Thyroid gland (tissue), 4 donors: ENCODE results near the gene ABHD14A. TPM values are rescaled to one million over a fixed set of nuclear protein-coding genes. Genes with fewer than 3 reads are reported as not detected.
"Not testable (repeated sequence)": the region's sequence is repeated elsewhere in the genome, so short reads cannot be mapped to it uniquely, and the experiment has no call there.

Experiments
- DNase-seq, 2 donors: peaks; one replicate each; pipeline ENCODE4 v3.0.0-alpha.2; 2019
- H3K27ac ChIP-seq, 3 donors: fragments of 200-600 bp; sonication (generic); 1 replicate in 2 of 3; 2 replicates in 1 of 3; pipeline ENCODE4 v1.5.1; 2016 to 2019; ENCODE audit warnings: mild to moderate bottlenecking in 1 of 3, moderate library complexity in 1 of 3
- H3K27me3 ChIP-seq: fragments of 200-600 bp; sonication (generic); one replicate; pipeline ENCODE4 v1.5.1; 2019
- H3K36me3 ChIP-seq, 2 donors: fragments of 200-600 bp; sonication (generic); one replicate each; pipeline ENCODE4 v1.5.1; 2016 to 2019
- H3K4me1 ChIP-seq, 2 donors: fragments of 200-600 bp; sonication (generic); one replicate each; pipeline ENCODE4 v1.5.1; 2017 to 2019
- H3K4me3 ChIP-seq, 3 donors: fragments of 200-600 bp; sonication (generic); replicated peaks in 1 of 3; 1 replicate in 2 of 3; 2 replicates in 1 of 3; pipeline ENCODE4 v1.5.1; 2016; ENCODE audit warnings: mild to moderate bottlenecking in 1 of 3
- H3K9me3 ChIP-seq: fragments of 200-600 bp; sonication (generic); one replicate; pipeline ENCODE4 v1.5.1; 2017
- CTCF ChIP-seq, 6 experiments: fragments of 200-600 bp in 3 of 6; fragments of 450-650 bp in 3 of 6; sonication (generic) in 3 of 6; IDR thresholded peaks; one replicate each; pipeline ENCODE4 v1.5.1; 2016 to 2019; ENCODE audit warnings: antibody characterized with exemption in 6 of 6, mild to moderate bottlenecking in 2 of 6, inconsistent platforms in 1 of 6, moderate library complexity in 1 of 6
- POLR2A ChIP-seq, 2 donors: fragments of 450-650 bp; IDR thresholded peaks; one replicate each; pipeline ENCODE4 v1.6.1; 2017; ENCODE audit warnings: antibody characterized with exemption in 2 of 2, mild to moderate bottlenecking in 2 of 2, moderate library complexity in 1 of 2
- WGBS, 2 donors: methylation state at CpG; one replicate each; pipeline ENCODE4 v1.1.5; 2017; 5-methylcytosine and 5-hydroxymethylcytosine counted together
- intact Hi-C: fragments of 100-400 bp; cut with DNase I; formaldehyde crosslinking; loops from one replicate; pipeline ENCODE4 v1.15.1; 2023
- total RNA-seq, 4 donors: library from RNA; depleted of rRNA; stranded (reverse); fragments of >200 nt; gene quantifications; one replicate each; pipeline ENCODE4 v1.2.3, GENCODE V29; 2016

The ABHD14A gene
- total RNA-seq, result 10 to 100 TPM; 20.0 to 91.9 (median 49.3) TPM

- no peaks in the 10 kb centered on the region for H3K36me3 ChIP-seq
- 1% methylated on average over 17 to 37 of the region's 63 CpGs for WGBS, 2 donors
- peak within 1 kb of the TSS; percentile 6 to 46 (median 35) for H3K4me3 ChIP-seq
- peak within 1 kb of the TSS; percentile 83 to 93 (median 86) for H3K27ac ChIP-seq
- H3K9me3 ChIP-seq, result no peaks in the 10 kb centered on the region
- no peak for TF ChIP-seq CTCF (IDR thresholded peaks at IDR 0.05)
- TF ChIP-seq POLR2A (IDR thresholded peaks at IDR 0.05), result peak in 1 of 2 donors; percentile 80
- no peaks in the 10 kb centered on the region for H3K27me3 ChIP-seq
- peaks cover 16 to 29% of the 10 kb centered on the region in 2 donors for H3K4me1 ChIP-seq
- DNase-seq, result peak; percentile 60 to 68
- intact Hi-C loops, result loop anchor here (5.0 to 10.0 kb wide), 2 partner anchors 33 to 590 kb away; partner anchors contain the start of genes MANF, PARP3 and RRP9
These were observed at the start of gene ABHD14A for GRCh38 chr3:51974963-51975851. Gene ABHD14A (plus strand): TSS chr3:51975064. CDS start chr3:51975136, 72 bp downstream.

GRCh38 chr3:51927061-51927977, 47.5 kb upstream of the ABHD14A start:
- TF ChIP-seq POLR2A (IDR thresholded peaks at IDR 0.05), result no peak
- no peak for TF ChIP-seq CTCF (IDR thresholded peaks at IDR 0.05)
- Histone ChIP-seq H3K27ac (no peak overlapping the region), H3K27me3 (no peaks in the 10 kb centered on the region), H3K9me3 (no peaks in the 10 kb centered on the region), H3K4me1 (no peaks in the 10 kb centered on the region), H3K36me3 (no peaks in the 10 kb centered on the region), H3K4me3 (no peak overlapping the region)
- no peak for DNase-seq
- intact Hi-C loops, result no loop called here
- WGBS, 2 donors, result 91 to 95% methylated on average over 5 of the region's 5 CpGs

GRCh38 chr3:51928438-51928837, 46.4 kb upstream of the ABHD14A start:
- intact Hi-C loops, result no loop called here
- no peak overlapping the region for H3K27ac ChIP-seq
- no peaks in the 10 kb centered on the region for H3K4me1 ChIP-seq
- 94 to 97% methylated on average over 6 to 7 of the region's 7 CpGs for WGBS, 2 donors
- no peaks in the 10 kb centered on the region for H3K27me3 ChIP-seq
- peaks cover 2 to 6% of the 10 kb centered on the region in 2 donors for H3K36me3 ChIP-seq
- H3K9me3 ChIP-seq, result no peaks in the 10 kb centered on the region
- DNase-seq, result no peak
- no peak for TF ChIP-seq POLR2A (IDR thresholded peaks at IDR 0.05)
- TF ChIP-seq CTCF (IDR thresholded peaks at IDR 0.05), result no peak
- H3K4me3 ChIP-seq, result no peak overlapping the region

GRCh38 chr3:51928981-51929380, 45.9 kb upstream of the ABHD14A start:
- WGBS, 2 donors, result 75 to 88% methylated on average over 2 to 3 of the region's 3 CpGs

GRCh38 chr3:51929420-51930003, 45.4 kb upstream of the ABHD14A start:
- H3K4me3 ChIP-seq, result no peak overlapping the region
- no peak for DNase-seq
- H3K27ac ChIP-seq, result no peak overlapping the region
- intact Hi-C loops, result no loop called here
- WGBS, 2 donors, result 74 to 76% methylated on average over 5 of the region's 5 CpGs
- H3K9me3 ChIP-seq, result no peaks in the 10 kb centered on the region
- H3K4me1 ChIP-seq, result no peaks in the 10 kb centered on the region
- TF ChIP-seq CTCF (IDR thresholded peaks at IDR 0.05) (no peak), POLR2A (IDR thresholded peaks at IDR 0.05) (no peak)
- H3K36me3 ChIP-seq, result peaks cover 13 to 15% of the 10 kb centered on the region in 2 donors
- no peaks in the 10 kb centered on the region for H3K27me3 ChIP-seq

More at GRCh38 chr3:51928981-51929380, 45.9 kb upstream of the ABHD14A start:
- H3K27me3 ChIP-seq, H3K4me1 ChIP-seq, H3K9me3 ChIP-seq, DNase-seq, H3K27ac ChIP-seq, H3K36me3 ChIP-seq, intact Hi-C loops, H3K4me3 ChIP-seq: not testable (repeated sequence)
